ENCODE results near the gene IQCH. TPM values are rescaled to one million over a fixed set of nuclear protein-coding genes. Genes with fewer than 3 reads are reported as not detected.
A peak's percentile ranks its signal among the peaks of the same experiment; 100 is the strongest.

Gene IQCH
- total RNA-seq, 1 experiment from 2014 or later: 1.1 TPM

DNA sequence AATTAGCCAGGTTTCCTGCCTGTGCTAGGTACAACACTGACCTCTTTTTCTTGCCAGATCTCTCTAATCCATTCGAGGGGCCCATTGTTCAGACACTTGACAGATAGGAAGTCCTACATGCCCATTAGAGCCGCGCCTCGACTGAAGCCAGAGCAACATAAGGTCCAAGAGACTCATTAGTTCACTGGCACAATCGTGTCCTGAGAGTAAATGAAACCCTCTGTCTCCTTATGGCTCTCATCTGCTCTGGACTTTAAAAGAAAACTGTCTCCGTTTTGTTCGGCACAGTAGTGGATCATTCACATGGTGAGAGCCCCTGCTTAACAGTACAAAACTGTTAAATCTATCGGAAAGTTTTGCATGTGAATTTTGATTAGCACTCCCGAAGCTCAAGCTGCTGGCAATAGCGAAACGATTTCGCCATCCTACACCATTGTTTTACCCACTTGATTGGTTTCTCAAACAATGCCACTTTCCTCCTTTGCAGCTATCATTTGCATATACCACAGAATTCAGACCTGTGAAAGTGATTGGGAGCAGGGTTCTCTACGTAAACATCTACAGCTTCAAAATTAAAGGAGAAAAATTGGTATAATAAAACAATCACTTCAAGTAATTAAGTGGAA is 247.4 kb downstream of the IQCH start:
- Histone ChIP-seq H3K9ac (ENCODE audit: extremely low read depth, insufficient read length, low read length) (no peak overlapping the region), H4K20me1 (ENCODE audit: control insufficient read depth, insufficient read depth, insufficient read length) (no peaks in the 10 kb centered on the region), H3K56ac (ENCODE audit: insufficient read length, low read depth, low read length) (no peak overlapping the region), H2BK5ac (ENCODE audit: insufficient read length, low read length) (no peak overlapping the region), H4K91ac (ENCODE audit: insufficient read length, low read depth, low read length) (no peak overlapping the region), H2AK5ac (ENCODE audit: insufficient read length, low read length) (no peak overlapping the region), H3K14ac (ENCODE audit: insufficient read depth, low read length) (no peak overlapping the region), H3T11ph (ENCODE audit: low read length) (no peak overlapping the region), H4K8ac (replicated peaks; ENCODE audit: insufficient read length, low read depth, low read length) (no peak overlapping the region), H3K27ac (ENCODE audit: insufficient read length, low read depth, low read length) (no peak overlapping the region), H2BK12ac (ENCODE audit: insufficient read length, low read depth, low read length) (no peak overlapping the region), H3K4me1 (ENCODE audit: insufficient read depth, low read length) (peaks cover 6% of the 10 kb centered on the region), H3K79me1 (ENCODE audit: insufficient read depth, low read depth, low read length, poor library complexity, severe bottlenecking) (no peaks in the 10 kb centered on the region), H2BK15ac (ENCODE audit: low read depth, low read length) (no peak overlapping the region), H3K23me2 (ENCODE audit: insufficient read length, low read depth, low read length, poor library complexity, severe bottlenecking) (no peaks in the 10 kb centered on the region), H3K18ac (ENCODE audit: insufficient read length, low read depth, low read length) (no peak overlapping the region), H3K23ac (ENCODE audit: insufficient read length, low read depth, low read length) (no peak overlapping the region), H3K9me3 (ENCODE audit: control insufficient read depth, low read depth, low read length) (no peaks in the 10 kb centered on the region), H3K79me2 (ENCODE audit: insufficient read depth, low read length) (no peaks in the 10 kb centered on the region), H2BK20ac (ENCODE audit: low read depth, low read length, poor library complexity, severe bottlenecking) (no peak overlapping the region), H2BK120ac (ENCODE audit: low read depth, low read length, poor library complexity, severe bottlenecking) (no peak overlapping the region), H3K4ac (ENCODE audit: low read depth, low read length) (no peak overlapping the region), H2AFZ (ENCODE audit: low read length) (no peak overlapping the region), H4K5ac (ENCODE audit: insufficient read length, low read depth, low read length) (no peak overlapping the region), H3K4me2 (ENCODE audit: insufficient read depth, insufficient read length, low read length) (peak overlapping the region; percentile 14), H3K27me3 (ENCODE audit: insufficient read depth, low read length) (no peaks in the 10 kb centered on the region)
- H3K4me1 Mint-ChIP-seq: peaks cover 11 to 16% of the 10 kb centered on the region in 2 experiments
- WGBS (ENCODE audit: extremely low coverage, insufficient read length, low lambda C conversion rate): no CpG with 5 or more reads among the region's 13 CpGs
- no peaks in the 10 kb centered on the region for H3K27me3 Mint-ChIP-seq (ENCODE audit: low read depth)
- no peaks in the 10 kb centered on the region for H3K36me3 Mint-ChIP-seq (ENCODE audit: insufficient read depth in 1 of 3, low read depth in 3 of 3)
- no peak for DNase-seq
- H3K9me3 Mint-ChIP-seq: no peaks in the 10 kb centered on the region
- H3K4me3 Mint-ChIP-seq: no peak overlapping the region
- TF ChIP-seq, protein P1, sequence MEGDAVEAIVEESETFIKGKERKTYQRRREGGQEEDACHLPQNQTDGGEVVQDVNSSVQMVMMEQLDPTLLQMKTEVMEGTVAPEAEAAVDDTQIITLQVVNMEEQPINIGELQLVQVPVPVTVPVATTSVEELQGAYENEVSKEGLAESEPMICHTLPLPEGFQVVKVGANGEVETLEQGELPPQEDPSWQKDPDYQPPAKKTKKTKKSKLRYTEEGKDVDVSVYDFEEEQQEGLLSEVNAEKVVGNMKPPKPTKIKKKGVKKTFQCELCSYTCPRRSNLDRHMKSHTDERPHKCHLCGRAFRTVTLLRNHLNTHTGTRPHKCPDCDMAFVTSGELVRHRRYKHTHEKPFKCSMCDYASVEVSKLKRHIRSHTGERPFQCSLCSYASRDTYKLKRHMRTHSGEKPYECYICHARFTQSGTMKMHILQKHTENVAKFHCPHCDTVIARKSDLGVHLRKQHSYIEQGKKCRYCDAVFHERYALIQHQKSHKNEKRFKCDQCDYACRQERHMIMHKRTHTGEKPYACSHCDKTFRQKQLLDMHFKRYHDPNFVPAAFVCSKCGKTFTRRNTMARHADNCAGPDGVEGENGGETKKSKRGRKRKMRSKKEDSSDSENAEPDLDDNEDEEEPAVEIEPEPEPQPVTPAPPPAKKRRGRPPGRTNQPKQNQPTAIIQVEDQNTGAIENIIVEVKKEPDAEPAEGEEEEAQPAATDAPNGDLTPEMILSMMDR (conservative IDR thresholded peaks at IDR 0.05): no peak
- H3K27ac Mint-ChIP-seq: no peak overlapping the region

Measured in H9 (cell line).